ENCODE data around the gene CCDC102B.

CCDC102B gene

GRCh38 chr18:69102959-69103358 lies 305.1 kb downstream of the CCDC102B start:
- FAIRE-seq = no peak

All from A204.1 (cell line).